Hepatocyte (in vitro differentiated cells): ENCODE data around the gene TWIST1. TPM values are rescaled to one million over a fixed set of nuclear protein-coding genes. Genes with fewer than 3 reads are reported as not detected.

ENCODE experiments used
- DNase-seq: peaks from one replicate; pipeline ENCODE4 v3.0.0-alpha.2; 2016; ENCODE audit warnings: low spot score
- H2AFZ ChIP-seq: fragments of 200-600 bp; sonication (generic); 2 replicates; pipeline ENCODE4 v1.6.0; 2016; ENCODE audit warnings: antibody characterized with exemption, mild to moderate bottlenecking
- H3K27ac ChIP-seq: fragments of 200-600 bp; sonication (generic); 2 replicates; pipeline ENCODE4 v1.5.1; 2016; ENCODE audit warnings: mild to moderate bottlenecking
- H3K27me3 ChIP-seq: fragments of 200-600 bp; sonication (generic); 2 replicates; pipeline ENCODE4 v1.6.1; 2016
- H3K36me3 ChIP-seq: fragments of 200-600 bp; sonication (generic); replicated peaks from 2 replicates; pipeline ENCODE4 v1.5.1; 2016; ENCODE audit warnings: low read depth; ENCODE audit not compliant: insufficient read depth
- H3K4me1 ChIP-seq: fragments of 200-600 bp; sonication (generic); 2 replicates; pipeline ENCODE4 v1.5.1; 2016; ENCODE audit warnings: mild to moderate bottlenecking, moderate library complexity; ENCODE audit not compliant: insufficient read depth
- H3K4me2 ChIP-seq: fragments of 200-600 bp; sonication (generic); 2 replicates; pipeline ENCODE4 v1.6.0; 2016
- H3K4me3 ChIP-seq: fragments of 200-600 bp; sonication (generic); 2 replicates; pipeline ENCODE4 v1.5.1; 2016; ENCODE audit warnings: mild to moderate bottlenecking
- H3K79me2 ChIP-seq: fragments of 200-600 bp; sonication (generic); 2 replicates; pipeline ENCODE4 v1.6.0; 2017; ENCODE audit warnings: mild to moderate bottlenecking
- H3K9me2 ChIP-seq: fragments of 200-600 bp; sonication (generic); replicated peaks from 2 replicates; pipeline ENCODE4 v1.6.0; 2017; ENCODE audit warnings: mild to moderate bottlenecking; ENCODE audit not compliant: insufficient read depth
- H3K9me3 ChIP-seq: fragments of 200-600 bp; sonication (generic); 2 replicates; pipeline ENCODE4 v1.5.1; 2016; ENCODE audit warnings: low read depth, mild to moderate bottlenecking
- H4K20me1 ChIP-seq: fragments of 200-600 bp; sonication (generic); 2 replicates; pipeline ENCODE4 v1.6.0; 2016; ENCODE audit warnings: mild to moderate bottlenecking; ENCODE audit not compliant: insufficient read depth, poor library complexity, severe bottlenecking
- CTCF ChIP-seq: fragments of 200-600 bp; sonication (generic); IDR thresholded peaks from 2 replicates; pipeline ENCODE4 v1.5.1; 2016; ENCODE audit warnings: antibody characterized with exemption, mild to moderate bottlenecking; ENCODE audit not compliant: poor library complexity
- EZH2 ChIP-seq: fragments of 200-600 bp; sonication (generic); IDR thresholded peaks from 2 replicates; pipeline ENCODE4 v1.6.1; 2016; ENCODE audit warnings: antibody characterized with exemption, mild to moderate bottlenecking, borderline replicate concordance
- EZH2phosphoT487 ChIP-seq: fragments of 200-600 bp; sonication (generic); IDR thresholded peaks from one replicate; pipeline ENCODE4 v1.6.1; 2018; ENCODE audit warnings: antibody characterized with exemption, mild to moderate bottlenecking, low read depth, moderate library complexity; ENCODE audit not compliant: unreplicated experiment, severe bottlenecking
- WGBS: methylation state at CpG from one replicate; pipeline ENCODE4 v1.1.6; 2016; ENCODE audit warnings: low lambda C conversion rate; ENCODE audit errors: missing lambda C conversion rate; 5-methylcytosine and 5-hydroxymethylcytosine counted together
- polyA plus RNA-seq: library from polyadenylated mRNA; unstranded; fragments of >200 nt; fragmentation: Nextera tagmentation; extraction: Ambion mirVana; gene quantifications from 2 replicates; pipeline ENCODE4 v1.2.1, GENCODE V29; 2016
- total RNA-seq: library from RNA; depleted of rRNA; stranded (reverse); fragments of >200 nt; gene quantifications from 2 replicates; pipeline ENCODE4 v1.2.3, GENCODE V29; 2014

Gene TWIST1
- total and polyA plus RNA-seq, 2 experiments from 2014 or later: 23.2 to 24.7 TPM

GRCh38 chr7:19117870-19118608 is 603 bp upstream of the TWIST1 start:
- Histone ChIP-seq H4K20me1 (peaks cover 22% of the 10 kb centered on the region), H3K4me2 (peak overlapping the region; percentile 74), H3K4me1 (no peaks in the 10 kb centered on the region), H3K9me3 (no peaks in the 10 kb centered on the region), H3K27me3 (peaks cover 71% of the 10 kb centered on the region), H2AFZ (peak overlapping the region; percentile 28), H3K36me3 (no peaks in the 10 kb centered on the region), H3K4me3 (peak overlapping the region; percentile 38), H3K9me2 (no peaks in the 10 kb centered on the region), H3K27ac (peak overlapping the region; percentile 91), H3K79me2 (peaks cover 50% of the 10 kb centered on the region)
- 1% methylated on average over 41 of the region's 51 CpGs for WGBS
- peak; percentile 20 for TF ChIP-seq CTCF
- peak; percentile 56 for TF ChIP-seq EZH2phosphoT487
- TF ChIP-seq EZH2: peak; percentile 47
- DNase-seq: no peak

GRCh38 chr7:19116121-19117090 is 1.0 kb downstream of the TWIST1 start:
- no peak overlapping the region for H2AFZ ChIP-seq

GRCh38 chr7:19114551-19114855 is 2.9 kb downstream of the TWIST1 start:
- peak overlapping the region; percentile 91 for H3K27ac ChIP-seq
- H3K9me2 ChIP-seq: no peaks in the 10 kb centered on the region
- H3K4me2 ChIP-seq: peak overlapping the region; percentile 89
- TF ChIP-seq EZH2phosphoT487: no peak
- TF ChIP-seq EZH2: no peak
- no peak for TF ChIP-seq CTCF
- DNase-seq: no peak
- H3K36me3 ChIP-seq: no peaks in the 10 kb centered on the region
- peaks cover 22% of the 10 kb centered on the region for H4K20me1 ChIP-seq
- peak overlapping the region; percentile 53 for H3K4me3 ChIP-seq
- H3K9me3 ChIP-seq: no peaks in the 10 kb centered on the region
- no peak overlapping the region for H2AFZ ChIP-seq
- WGBS: 6% methylated on average over 2 of the region's 2 CpGs
- peaks cover 87% of the 10 kb centered on the region for H3K27me3 ChIP-seq
- H3K4me1 ChIP-seq: peaks cover 7% of the 10 kb centered on the region
- peaks cover 61% of the 10 kb centered on the region for H3K79me2 ChIP-seq

More at GRCh38 chr7:19116121-19117090, 1.0 kb downstream of the TWIST1 start:
- H3K4me3 ChIP-seq: peak overlapping the region; percentile 53
- peaks cover 22% of the 10 kb centered on the region for H4K20me1 ChIP-seq
- no peak for TF ChIP-seq CTCF
- no peak for TF ChIP-seq EZH2phosphoT487
- peak; percentile 13 for TF ChIP-seq EZH2
- no peaks in the 10 kb centered on the region for H3K9me3 ChIP-seq
- 3% methylated on average over 56 of the region's 70 CpGs for WGBS
- peaks cover 7% of the 10 kb centered on the region for H3K4me1 ChIP-seq
- DNase-seq: no peak
- no peaks in the 10 kb centered on the region for H3K9me2 ChIP-seq
- peak overlapping the region; percentile 89 for H3K4me2 ChIP-seq
- no peaks in the 10 kb centered on the region for H3K36me3 ChIP-seq
- H3K27ac ChIP-seq: peak overlapping the region; percentile 72
- peaks cover 60% of the 10 kb centered on the region for H3K79me2 ChIP-seq
- H3K27me3 ChIP-seq: peaks cover 86% of the 10 kb centered on the region
